OCI-LY3 (cell line): ENCODE data around the gene LTBP2.
"Not testable (repeated sequence)": the region's sequence is repeated elsewhere in the genome, so short reads cannot be mapped to it uniquely, and the experiment has no call there.

Experiments used
- H2AFZ ChIP-seq: fragments of 200-600, 300-600 bp; shearing (Covaris generic); 2 replicates; pipeline ENCODE4 v1.6.0; 2014; ENCODE audit warnings: antibody characterized with exemption, low read depth, low read length
- H3K27ac ChIP-seq: fragments of 200-600, 300-600 bp; sonication (generic); 2 replicates; pipeline ENCODE4 v1.5.1; 2014; ENCODE audit warnings: mild to moderate bottlenecking, low read length, moderate library complexity, mixed read lengths
- H3K27me3 ChIP-seq: fragments of 200-600, 300-600 bp; sonication (generic); 2 replicates; pipeline ENCODE4 v1.6.1; 2014; ENCODE audit warnings: low read depth, low read length, mixed read lengths
- H3K36me3 ChIP-seq: fragments of 200-600, 300-600 bp; sonication (generic); replicated peaks from 2 replicates; pipeline ENCODE3; 2014; ENCODE audit warnings: low read depth, low read length, mixed read lengths
- H3K4me1 ChIP-seq: fragments of 300-600, 200-600 bp; sonication (generic); 2 replicates; pipeline ENCODE4 v1.6.1; 2014; ENCODE audit warnings: low read length, mixed read lengths
- H3K4me2 ChIP-seq: fragments of 200-600, 300-600 bp; sonication (generic); 2 replicates; pipeline ENCODE4 v1.6.1; 2014; ENCODE audit warnings: low read length, mixed read lengths
- H3K4me3 ChIP-seq: fragments of 300-600, 200-600 bp; sonication (generic); 2 replicates; pipeline ENCODE4 v1.5.1; 2014; ENCODE audit warnings: antibody characterized with exemption, mild to moderate bottlenecking, low read length, moderate library complexity
- H3K79me2 ChIP-seq: fragments of 300-600, 200-600 bp; shearing (Covaris generic); 2 replicates; pipeline ENCODE4 v1.6.1; 2014; ENCODE audit warnings: mild to moderate bottlenecking, low read length, mixed read lengths
- H3K9ac ChIP-seq: fragments of 300-600, 200-600 bp; shearing (Covaris generic); 2 replicates; pipeline ENCODE4 v1.6.0; 2014; ENCODE audit warnings: mild to moderate bottlenecking, low read length, moderate library complexity
- H3K9me3 ChIP-seq: fragments of 200-600, 300-600 bp; shearing (Covaris generic); 2 replicates; pipeline ENCODE4 v1.6.1; 2014; ENCODE audit warnings: low read length, mixed read lengths; ENCODE audit not compliant: insufficient read depth
- H4K20me1 ChIP-seq: fragments of 200-600, 300-600 bp; sonication (generic); 2 replicates; pipeline ENCODE4 v1.6.1; 2016; ENCODE audit warnings: low read length, mixed read lengths; ENCODE audit not compliant: insufficient read depth
- CTCF ChIP-seq: fragments of 200-600, 300-600 bp; sonication (generic); IDR thresholded peaks from 2 replicates; pipeline ENCODE4 v1.5.1; 2014; ENCODE audit warnings: antibody characterized with exemption, low read length, low read depth
- EZH2phosphoT487 ChIP-seq: fragments of 200-600 bp; shearing (Covaris generic); IDR thresholded peaks from 2 replicates; pipeline ENCODE4 v1.6.1; 2018; ENCODE audit warnings: antibody characterized with exemption, mixed run types, low read depth

The LTBP2 gene

GRCh38 chr14:74538411-74539391, 73.3 kb downstream of the LTBP2 start:
- no peak overlapping the region for H3K4me2 ChIP-seq
- TF ChIP-seq EZH2phosphoT487: no peak
- TF ChIP-seq CTCF: no peak
- no peak overlapping the region for H3K9ac ChIP-seq

GRCh38 chr14:74536336-74536735, 75.7 kb downstream of the LTBP2 start:
- not testable (repeated sequence) for H3K9me3 ChIP-seq, H3K79me2 ChIP-seq, H3K4me3 ChIP-seq

More at GRCh38 chr14:74538411-74539391, 73.3 kb downstream of the LTBP2 start:
- Histone ChIP-seq H3K27me3 (peaks cover 8% of the 10 kb centered on the region; the same call in 1 of the 2 replicates), H2AFZ (no peak overlapping the region), H3K4me3 (no peak overlapping the region), H3K36me3 (no peaks in the 10 kb centered on the region), H3K27ac (no peak overlapping the region), H3K4me1 (no peaks in the 10 kb centered on the region), H3K79me2 (no peaks in the 10 kb centered on the region), H3K9me3 (no peaks in the 10 kb centered on the region), H4K20me1 (no peaks in the 10 kb centered on the region)

GRCh38 chr14:74535756-74536325, 76.2 kb downstream of the LTBP2 start:
- H3K36me3 ChIP-seq: no peaks in the 10 kb centered on the region
- H3K27me3 ChIP-seq: no peaks in the 10 kb centered on the region
- H3K4me3 ChIP-seq: no peak overlapping the region
- H2AFZ ChIP-seq: no peak overlapping the region
- TF ChIP-seq CTCF (no peak), EZH2phosphoT487 (no peak)
- no peak overlapping the region for H3K4me2 ChIP-seq
- no peak overlapping the region for H3K27ac ChIP-seq
- H3K79me2 ChIP-seq: no peaks in the 10 kb centered on the region
- H3K9me3 ChIP-seq: no peaks in the 10 kb centered on the region
- no peaks in the 10 kb centered on the region for H3K4me1 ChIP-seq
- H4K20me1 ChIP-seq: no peaks in the 10 kb centered on the region
- H3K9ac ChIP-seq: no peak overlapping the region

More at GRCh38 chr14:74536336-74536735, 75.7 kb downstream of the LTBP2 start:
- H3K27me3 ChIP-seq, H2AFZ ChIP-seq, H3K36me3 ChIP-seq, H3K4me1 ChIP-seq, H4K20me1 ChIP-seq, H3K27ac ChIP-seq, H3K9ac ChIP-seq, H3K4me2 ChIP-seq: not testable (repeated sequence)

GRCh38 chr14:74533576-74533975, 78.5 kb downstream of the LTBP2 start:
- Histone ChIP-seq H3K4me2 (no peak overlapping the region), H3K79me2 (no peaks in the 10 kb centered on the region), H3K4me1 (no peaks in the 10 kb centered on the region), H3K36me3 (no peaks in the 10 kb centered on the region), H3K27ac (no peak overlapping the region), H4K20me1 (no peaks in the 10 kb centered on the region), H3K9me3 (no peaks in the 10 kb centered on the region), H3K9ac (no peak overlapping the region), H2AFZ (no peak overlapping the region), H3K27me3 (no peaks in the 10 kb centered on the region), H3K4me3 (no peak overlapping the region)
- no peak for TF ChIP-seq CTCF
- no peak for TF ChIP-seq EZH2phosphoT487
